KOPT-K1 (cell line): ENCODE data around the gene SLCO3A1.

ENCODE experiments used
- H3K27ac ChIP-seq: fragments of 200-600 bp; sonication (generic); 2 replicates; pipeline ENCODE4 v1.5.1; 2016; ENCODE audit warnings: antibody characterized with exemption, mild to moderate bottlenecking, low read depth, low read length; ENCODE audit not compliant: poor library complexity, severe bottlenecking
- H3K36me3 ChIP-seq: fragments of 200-600 bp; sonication (generic); 2 replicates; pipeline ENCODE4 v1.5.1; 2017; ENCODE audit warnings: antibody characterized with exemption, mild to moderate bottlenecking, low read length, moderate library complexity; ENCODE audit not compliant: insufficient read depth
- H3K9me3 ChIP-seq: fragments of 200-600 bp; sonication (generic); 2 replicates; pipeline ENCODE4 v1.5.1; 2017; ENCODE audit warnings: antibody characterized with exemption, low read length, mild to moderate bottlenecking; ENCODE audit not compliant: insufficient read depth, poor library complexity, severe bottlenecking

SLCO3A1 gene

GRCh38 chr15:92079047-92079446, 225.5 kb downstream of the SLCO3A1 start:
- Histone ChIP-seq H3K36me3 (no peaks in the 10 kb centered on the region), H3K9me3 (no peaks in the 10 kb centered on the region), H3K27ac (no peak overlapping the region)

- no peak overlapping the region for H3K27ac ChIP-seq
- H3K9me3 ChIP-seq = no peaks in the 10 kb centered on the region
- H3K36me3 ChIP-seq = no peaks in the 10 kb centered on the region
These were observed 226.2 kb downstream of the SLCO3A1 start for GRCh38 chr15:92079647-92080255.

GRCh38 chr15:92082006-92082843, 228.7 kb downstream of the SLCO3A1 start:
- Histone ChIP-seq H3K36me3 (no peaks in the 10 kb centered on the region), H3K27ac (no peak overlapping the region), H3K9me3 (no peaks in the 10 kb centered on the region)

GRCh38 chr15:92083190-92083589, 229.7 kb downstream of the SLCO3A1 start:
- Histone ChIP-seq H3K27ac (no peak overlapping the region), H3K36me3 (no peaks in the 10 kb centered on the region), H3K9me3 (no peaks in the 10 kb centered on the region)

- Histone ChIP-seq H3K27ac (no peak overlapping the region), H3K36me3 (no peaks in the 10 kb centered on the region), H3K9me3 (no peaks in the 10 kb centered on the region)
These were observed 233.7 kb downstream of the SLCO3A1 start for GRCh38 chr15:92087211-92087610.

GRCh38 chr15:92091155-92091734, 237.7 kb downstream of the SLCO3A1 start:
- H3K36me3 ChIP-seq = no peaks in the 10 kb centered on the region
- H3K9me3 ChIP-seq = no peaks in the 10 kb centered on the region

GRCh38 chr15:92092289-92093105, 239.0 kb downstream of the SLCO3A1 start:
- Histone ChIP-seq H3K36me3 (no peaks in the 10 kb centered on the region), H3K9me3 (no peaks in the 10 kb centered on the region), H3K27ac (no peak overlapping the region)

More at GRCh38 chr15:92091155-92091734, 237.7 kb downstream of the SLCO3A1 start:
- H3K27ac ChIP-seq = no peak overlapping the region

GRCh38 chr15:92095693-92096092, 242.2 kb downstream of the SLCO3A1 start:
- Histone ChIP-seq H3K36me3 (no peaks in the 10 kb centered on the region), H3K9me3 (no peaks in the 10 kb centered on the region), H3K27ac (peak overlapping the region; percentile 46)

GRCh38 chr15:92097474-92098178, 244.1 kb downstream of the SLCO3A1 start:
- H3K9me3 ChIP-seq = no peaks in the 10 kb centered on the region
- H3K36me3 ChIP-seq = no peaks in the 10 kb centered on the region
- no peak overlapping the region for H3K27ac ChIP-seq

GRCh38 chr15:92098869-92099268, 245.4 kb downstream of the SLCO3A1 start:
- no peak overlapping the region for H3K27ac ChIP-seq
- no peaks in the 10 kb centered on the region for H3K36me3 ChIP-seq
- no peaks in the 10 kb centered on the region for H3K9me3 ChIP-seq

GRCh38 chr15:92100301-92100700, 246.8 kb downstream of the SLCO3A1 start:
- no peaks in the 10 kb centered on the region for H3K36me3 ChIP-seq
- no peak overlapping the region for H3K27ac ChIP-seq
- no peaks in the 10 kb centered on the region for H3K9me3 ChIP-seq

GRCh38 chr15:92100751-92101150, 247.2 kb downstream of the SLCO3A1 start:
- no peak overlapping the region for H3K27ac ChIP-seq
- H3K36me3 ChIP-seq = no peaks in the 10 kb centered on the region

GRCh38 chr15:92101708-92102394, 248.3 kb downstream of the SLCO3A1 start:
- peak overlapping the region; percentile 20 for H3K27ac ChIP-seq

More at GRCh38 chr15:92100751-92101150, 247.2 kb downstream of the SLCO3A1 start:
- no peaks in the 10 kb centered on the region for H3K9me3 ChIP-seq

GRCh38 chr15:92102395-92102755, 248.9 kb downstream of the SLCO3A1 start:
- no peaks in the 10 kb centered on the region for H3K36me3 ChIP-seq
- no peaks in the 10 kb centered on the region for H3K9me3 ChIP-seq
- H3K27ac ChIP-seq = no peak overlapping the region

More at GRCh38 chr15:92101708-92102394, 248.3 kb downstream of the SLCO3A1 start:
- Histone ChIP-seq H3K9me3 (no peaks in the 10 kb centered on the region), H3K36me3 (no peaks in the 10 kb centered on the region)
